ENCODE data around the gene SPINK4.

GRCh38 chr9:33273266-33273971 lies 33.5 kb downstream of the SPINK4 start:
- TF ChIP-seq CTCF (IDR thresholded peaks at IDR 0.05) (no peak), EZH2 (IDR thresholded peaks at IDR 0.05; ENCODE audit: borderline replicate concordance, insufficient read depth, low read depth, low read length, poor library complexity, severe bottlenecking) (no peak)
